Stimulated activated CD4-positive, alpha-beta T cell treated with anti-CD3 and anti-CD28 coated beads, Interleukin-1b, Interleukin-23, amount 100 ng/mL, for 24 hours (primary cell): Measurements from ENCODE around the gene LRRK1.

Source experiments
- DNase-seq, 4 experiments: peaks; one replicate each; pipeline ENCODE4 v3.0.0-alpha.2; 2020; ENCODE audit warnings: low read depth in 4 of 4, low spot score in 1 of 4

Gene LRRK1

DNA sequence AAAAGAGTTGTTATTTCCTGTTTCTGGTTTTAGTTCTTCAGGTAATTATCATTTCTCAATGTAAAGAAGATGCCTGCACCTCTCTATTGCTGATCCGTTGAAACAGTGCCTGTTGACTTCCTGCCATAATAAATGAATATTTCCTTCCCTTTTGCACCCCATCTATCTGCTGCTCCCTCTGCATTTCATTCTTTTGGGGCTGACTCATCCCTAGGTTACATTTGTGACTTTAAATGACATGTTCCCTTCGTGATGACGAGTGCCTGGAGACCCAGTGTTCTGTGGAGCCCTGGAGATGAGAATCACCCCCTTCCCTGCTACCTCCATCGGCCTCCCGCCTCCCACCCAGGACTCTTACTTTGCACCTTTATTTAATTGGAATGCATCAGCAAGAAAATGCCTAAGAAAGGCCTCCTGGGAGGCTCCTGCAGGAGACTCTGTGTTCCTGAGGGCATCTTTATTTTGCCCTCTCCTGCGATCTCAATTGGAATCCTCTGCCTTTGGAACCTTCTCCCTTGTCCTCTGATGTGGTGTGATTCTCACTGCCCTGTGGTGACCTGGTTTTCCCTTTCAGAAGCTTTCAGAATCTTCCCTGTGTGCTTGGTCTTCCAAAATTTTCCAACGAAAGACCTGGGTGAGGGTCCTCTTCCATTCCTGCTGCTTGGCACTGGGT, 13.7 kb downstream of the LRRK1 start:
- DNase-seq: no peak

DNA sequence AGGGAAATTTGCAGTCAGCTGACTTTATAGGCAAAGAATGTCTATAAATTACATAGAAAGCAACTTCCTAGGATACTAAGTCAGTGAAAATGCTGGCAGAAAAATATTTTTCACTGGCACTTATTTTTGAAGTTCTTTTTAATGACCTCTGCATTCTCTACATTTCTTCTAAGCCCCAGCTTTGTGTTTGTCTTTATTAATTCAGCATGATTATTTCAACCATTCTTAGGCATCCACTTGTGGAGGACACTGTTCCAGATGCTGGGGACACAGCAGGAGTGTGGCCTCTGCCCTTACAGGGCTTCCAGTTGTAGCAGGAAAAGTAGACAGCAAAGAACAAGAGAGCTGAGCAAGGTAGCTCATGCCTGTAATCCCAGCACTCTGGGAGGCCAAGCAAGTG, 15.0 kb downstream of the LRRK1 start:
- no peak for DNase-seq

DNA sequence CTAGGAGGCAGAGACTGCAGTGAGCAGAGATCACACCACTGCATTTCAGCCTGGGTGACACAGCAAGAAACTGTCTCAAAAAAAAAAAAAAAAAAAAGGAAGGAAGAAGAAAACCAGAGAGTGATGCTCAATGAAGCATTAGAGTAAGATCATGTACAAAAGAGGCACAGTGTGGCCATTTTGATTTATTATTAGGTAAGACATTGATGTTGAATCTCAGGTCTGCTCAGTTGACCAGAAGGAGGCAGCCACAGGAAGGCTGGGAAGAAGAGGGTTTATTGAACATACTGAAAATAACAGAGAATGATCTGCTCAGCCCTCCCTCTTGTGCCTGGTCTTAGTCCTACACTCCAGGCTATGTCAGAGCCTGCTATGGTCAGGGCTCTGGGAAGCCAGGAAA, 15.6 kb downstream of the LRRK1 start:
- no peak for DNase-seq

DNA sequence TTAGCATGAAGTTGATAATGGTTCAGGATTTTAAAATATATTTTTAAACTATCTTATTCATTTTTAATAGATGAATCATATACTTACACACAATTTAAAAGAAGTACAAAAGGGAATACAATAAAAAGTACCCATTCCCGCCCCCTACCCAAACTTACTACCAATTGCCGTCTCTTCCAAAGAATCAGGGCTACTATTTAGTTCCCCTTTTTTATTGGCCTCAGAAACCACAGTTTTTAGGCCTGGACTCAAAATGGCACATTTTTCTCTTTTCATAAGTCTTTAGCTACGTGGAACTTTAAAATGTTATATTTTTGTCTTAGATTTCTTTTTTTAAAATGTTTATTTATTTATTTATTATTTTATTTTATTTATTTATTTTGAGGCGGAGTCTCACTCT, 18.0 kb downstream of the LRRK1 start:
- no peak for DNase-seq

DNA sequence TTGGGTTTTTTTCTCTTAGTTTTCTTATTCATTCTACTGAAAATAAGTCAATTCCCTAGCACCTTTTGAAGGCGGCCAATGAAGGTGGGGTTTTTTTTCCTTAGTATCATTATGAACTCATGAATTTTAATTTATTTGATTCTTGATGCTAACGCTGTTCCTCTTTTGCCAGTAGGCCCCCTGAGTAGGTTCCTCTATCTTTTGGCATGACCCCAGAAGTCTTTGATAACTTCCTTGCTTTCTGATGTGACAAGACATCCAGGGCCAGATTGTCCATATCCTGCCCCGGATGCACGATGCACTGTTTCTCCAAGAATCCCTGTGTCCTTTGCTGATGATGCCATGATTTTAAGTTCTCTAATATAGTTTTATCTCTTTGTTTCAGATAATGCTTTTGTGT, 20.6 kb downstream of the LRRK1 start:
- DNase-seq: no peak

DNA sequence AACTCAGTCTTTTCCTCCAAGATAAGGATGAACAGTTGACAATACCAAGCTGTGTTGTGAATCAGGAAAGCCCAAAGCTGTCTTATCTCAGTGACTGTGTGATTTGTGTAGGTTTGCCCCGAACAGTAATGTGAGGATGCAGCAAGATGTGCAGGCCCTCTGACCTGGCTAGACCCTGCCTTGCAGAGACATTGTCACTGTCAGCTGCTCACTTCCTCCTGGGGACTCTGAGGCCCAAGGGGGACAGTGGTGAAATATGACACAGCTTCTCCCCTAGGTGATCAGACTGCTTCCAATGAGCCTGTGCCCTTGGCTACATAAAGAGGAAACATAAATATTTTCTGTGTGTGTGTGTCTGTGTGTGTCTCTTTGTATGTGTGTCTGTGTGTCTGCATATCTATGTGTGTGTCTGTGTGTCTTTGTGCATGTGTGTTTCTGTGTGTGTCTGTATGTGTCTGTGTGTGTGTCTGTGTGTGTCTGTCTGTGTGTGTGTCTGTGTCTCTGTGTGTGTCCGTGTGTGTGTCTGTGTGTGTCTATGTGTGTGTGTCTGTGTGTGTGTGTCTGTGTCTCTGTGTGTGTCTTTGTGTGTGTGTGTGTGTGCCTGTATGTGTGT, 21.7 kb downstream of the LRRK1 start:
- no peak for DNase-seq

DNA sequence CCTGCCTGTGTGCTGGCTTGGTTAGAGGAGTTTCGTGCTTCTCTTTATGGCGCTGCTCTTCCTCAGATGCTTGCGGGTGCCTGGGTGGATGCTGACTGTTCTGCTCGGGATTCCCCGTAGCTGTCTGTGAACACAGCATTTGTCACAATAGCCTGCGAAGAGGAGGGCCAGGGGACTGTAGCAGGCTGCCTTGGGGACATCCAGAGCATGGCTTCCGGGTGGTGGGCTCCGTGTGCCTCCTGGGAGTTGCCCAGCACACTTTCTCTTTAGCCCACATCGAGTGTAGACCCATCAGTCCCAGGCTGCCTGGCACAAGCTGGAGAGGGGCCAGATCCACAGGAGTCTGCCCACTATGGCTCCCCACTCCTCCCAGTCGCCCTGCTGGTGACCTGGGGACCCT, 22.4 kb downstream of the LRRK1 start:
- DNase-seq: no peak

DNA sequence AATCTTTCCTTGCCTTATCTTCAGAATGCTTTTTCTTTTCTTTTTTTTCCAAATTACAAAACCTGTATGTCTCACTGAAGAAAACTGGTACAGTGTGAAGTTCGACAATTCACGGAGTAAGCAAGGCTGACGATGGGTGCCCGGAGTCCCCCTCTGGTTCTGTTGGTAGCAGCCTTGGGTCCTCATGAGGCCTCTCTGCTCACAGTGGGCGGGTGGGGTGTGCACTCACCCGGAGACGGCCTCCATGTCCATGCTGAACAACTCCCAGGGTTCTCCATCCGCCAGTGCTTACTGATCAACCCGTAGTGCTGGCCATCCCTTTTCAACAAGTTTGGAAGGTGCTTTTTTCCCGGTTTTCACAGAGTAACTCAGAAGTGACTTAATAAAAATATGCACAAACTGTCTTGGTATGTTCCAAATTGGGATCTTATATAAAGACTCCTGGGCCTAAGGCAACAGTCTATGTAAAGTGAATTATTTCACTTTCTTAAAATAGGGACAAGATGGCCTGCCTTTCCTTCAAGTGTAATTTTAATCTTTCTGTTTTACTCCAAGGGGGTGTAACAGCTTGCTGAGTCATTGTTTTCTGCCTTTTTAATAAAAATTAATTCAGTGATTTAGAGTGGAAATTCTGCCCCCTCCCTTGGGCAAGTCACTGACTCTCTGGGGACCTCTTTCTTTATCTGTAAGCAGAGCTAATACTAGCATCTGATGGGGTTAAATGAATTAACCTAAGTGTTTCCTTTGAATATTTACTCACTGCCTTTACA, 23.7 kb downstream of the LRRK1 start:
- no peak for DNase-seq

DNA sequence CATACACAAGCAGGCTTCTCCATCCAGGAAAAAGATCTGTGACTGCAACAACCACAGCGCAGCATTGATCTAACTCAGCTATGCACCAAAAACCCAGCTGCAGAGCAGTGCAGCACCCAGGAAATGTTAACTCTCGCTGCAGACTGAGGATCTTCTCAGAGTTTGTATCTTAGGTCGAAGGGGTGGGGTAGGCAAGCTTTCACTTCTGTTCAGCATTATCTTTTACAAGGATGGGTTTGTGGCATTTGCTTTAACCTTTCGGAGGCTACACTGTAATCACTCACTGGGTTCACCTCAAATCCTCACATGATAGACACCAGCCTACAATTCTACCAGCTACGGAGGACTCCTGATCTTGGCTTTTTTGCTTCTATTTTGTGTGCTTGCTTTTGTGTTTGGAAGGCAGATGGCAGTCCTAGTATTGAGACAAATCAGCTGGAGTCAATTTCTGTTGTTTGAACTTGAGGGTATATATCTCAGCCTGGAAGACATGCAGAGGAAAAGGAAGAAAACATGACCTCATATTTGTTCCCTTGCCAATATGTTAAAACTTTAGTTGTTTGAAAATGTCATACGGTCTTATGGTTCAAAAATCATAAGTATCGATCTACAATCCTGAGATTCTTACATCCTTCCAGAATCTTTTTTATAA, 25.2 kb downstream of the LRRK1 start:
- DNase-seq: no peak

DNA sequence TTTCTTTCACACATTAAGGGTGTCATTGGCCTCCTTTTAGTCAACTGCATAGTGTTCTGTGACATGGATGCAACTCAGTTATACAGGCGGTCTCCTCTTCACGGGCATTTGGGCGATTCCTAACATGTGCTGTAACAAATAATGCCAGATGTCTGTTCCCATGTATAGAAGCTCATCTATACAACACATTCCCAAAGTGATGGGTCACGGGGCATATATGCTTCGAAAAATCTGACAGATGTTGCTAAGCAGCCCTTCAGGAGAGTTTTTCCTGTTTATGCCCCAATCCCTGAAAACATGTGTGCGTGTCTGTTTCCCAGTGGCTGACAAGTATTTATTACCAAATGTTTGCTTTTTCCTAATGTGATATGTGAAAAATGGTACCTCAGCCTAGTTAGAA, 25.8 kb downstream of the LRRK1 start:
- DNase-seq: no peak

DNA sequence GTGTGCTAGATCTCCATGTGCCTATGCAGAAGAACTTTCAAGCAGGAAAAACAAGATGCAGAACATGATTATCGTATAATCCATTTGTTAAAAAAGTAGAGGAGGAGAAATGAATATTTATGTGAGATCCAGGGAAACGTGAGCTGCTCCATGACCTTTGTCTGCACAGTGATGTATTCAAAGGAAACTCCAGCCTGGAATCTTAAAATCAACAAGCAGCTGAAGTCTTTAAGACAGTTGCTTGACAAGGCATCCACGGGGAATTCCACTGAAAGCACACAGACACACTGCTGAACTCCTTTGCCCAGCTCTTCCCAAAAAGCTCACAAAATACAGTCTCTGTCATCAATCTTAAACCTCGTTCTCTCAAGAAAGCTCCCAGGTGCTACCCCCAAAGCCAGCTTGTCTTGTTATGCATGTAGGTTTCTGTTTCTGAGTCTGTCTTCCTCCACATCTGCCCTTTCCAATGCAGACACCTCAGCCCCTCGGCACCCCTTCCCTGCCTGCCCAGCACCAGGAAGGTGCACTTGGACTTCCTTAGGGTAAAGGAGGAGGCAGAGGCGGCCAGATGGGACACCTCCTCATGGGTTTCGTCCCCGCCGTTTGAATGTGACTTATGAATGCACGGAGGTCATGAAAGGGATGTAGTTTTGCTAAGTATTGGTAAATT, 28.7 kb downstream of the LRRK1 start:
- DNase-seq: no peak

DNA sequence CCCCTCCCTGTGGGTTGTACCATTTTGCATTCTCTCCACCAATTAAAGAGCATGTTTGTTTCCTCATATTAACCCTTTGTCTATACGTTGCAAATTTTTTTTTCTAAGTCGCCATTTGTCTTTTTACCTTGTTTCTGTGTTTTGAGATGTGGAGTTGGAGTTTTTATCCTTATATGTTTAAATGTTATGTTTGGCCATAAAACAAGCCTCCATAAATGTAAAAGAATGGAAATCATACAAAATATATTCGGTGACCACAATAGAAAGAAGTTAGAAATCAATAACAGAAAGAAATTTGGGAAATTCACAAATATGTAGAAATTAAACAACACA, 29.2 kb downstream of the LRRK1 start:
- DNase-seq: no peak

DNA sequence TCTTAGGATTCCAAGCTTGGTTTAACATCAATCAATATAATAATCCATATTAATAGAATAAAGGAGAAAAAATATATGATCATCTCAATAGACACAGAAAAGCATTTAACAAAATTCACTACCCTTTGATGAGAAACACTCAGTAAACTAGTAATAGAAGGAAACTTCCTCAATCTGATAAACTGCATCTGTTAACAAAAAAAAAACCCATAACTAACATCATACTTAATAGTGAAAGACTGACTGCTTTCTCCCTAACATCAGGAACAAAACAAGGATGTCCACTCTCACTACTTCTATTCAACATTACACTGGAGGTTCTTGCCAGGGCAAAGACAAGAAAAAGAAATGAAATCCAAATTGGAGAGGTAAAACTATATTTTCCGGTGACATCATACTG, 30.5 kb downstream of the LRRK1 start:
- no peak for DNase-seq

DNA sequence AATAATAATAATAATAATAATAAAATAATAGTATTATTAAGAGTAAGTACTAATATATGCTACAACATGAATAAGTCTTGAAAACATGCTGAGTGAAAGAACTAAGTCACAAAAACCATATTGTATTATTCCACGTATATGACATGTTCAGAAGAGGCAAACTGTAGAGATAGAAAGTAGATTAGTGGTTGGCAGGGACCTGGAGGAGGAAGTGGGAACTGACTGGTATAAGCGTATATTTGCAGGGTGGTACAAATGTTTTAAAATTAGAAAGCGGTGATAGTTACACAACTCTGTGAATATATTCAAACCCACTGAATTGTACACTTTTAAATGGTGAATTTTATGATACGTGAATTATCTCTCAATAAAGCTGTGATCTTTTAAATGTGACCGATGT, 32.8 kb downstream of the LRRK1 start:
- no peak for DNase-seq

DNA sequence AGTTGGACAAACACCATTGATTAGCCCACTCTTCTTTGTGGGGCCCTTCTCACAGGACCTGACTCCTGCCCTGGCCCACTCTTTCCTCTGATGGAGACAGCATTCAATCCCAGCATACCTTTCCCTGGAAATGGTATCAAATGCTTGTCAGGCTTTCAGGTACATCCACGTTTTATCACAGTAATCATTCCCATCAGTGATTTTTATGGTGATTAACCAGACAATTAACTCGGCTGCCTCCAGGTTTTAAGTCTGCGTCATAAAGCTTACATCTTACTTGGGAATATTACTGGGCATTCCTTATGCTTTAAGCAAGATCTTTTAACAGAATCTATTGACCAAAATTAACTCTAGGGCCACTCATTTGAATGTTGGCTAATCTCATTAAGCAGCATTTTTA, 33.4 kb downstream of the LRRK1 start:
- DNase-seq: no peak

DNA sequence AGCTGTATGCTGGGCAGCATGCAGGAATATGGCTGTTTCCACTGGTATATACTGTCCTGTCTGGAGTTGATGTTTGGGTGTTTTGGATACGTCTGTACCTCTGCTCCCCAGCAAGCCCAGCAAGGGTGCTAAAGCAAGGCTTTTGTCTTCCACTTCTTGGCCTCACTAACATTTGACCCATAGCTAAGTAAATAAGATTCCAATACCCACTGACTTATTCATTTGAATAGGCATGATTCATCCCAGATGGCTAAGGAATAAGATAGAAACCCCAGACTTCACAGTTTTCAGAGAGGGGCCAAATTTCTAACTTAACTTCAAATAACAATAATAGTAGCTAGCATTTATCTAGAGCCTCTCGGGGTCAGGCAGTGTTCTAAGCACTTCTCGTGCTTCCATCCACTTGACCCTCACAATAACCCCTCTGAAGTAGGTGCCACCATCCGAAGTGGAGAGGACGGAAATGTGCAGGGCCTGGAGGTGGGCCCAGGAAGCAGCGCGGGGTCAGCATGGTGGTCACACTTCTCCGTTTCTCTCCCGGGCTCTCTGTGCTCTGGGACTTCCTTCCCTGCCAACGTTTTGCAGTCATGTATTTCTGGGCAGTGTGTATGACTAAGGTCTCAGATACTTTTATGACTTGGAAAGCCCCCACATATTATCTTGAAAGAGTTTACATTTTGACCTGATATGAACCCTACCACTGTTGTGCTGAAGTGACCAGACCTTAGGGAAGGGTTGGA, 39.3 kb downstream of the LRRK1 start:
- no peak for DNase-seq

DNA sequence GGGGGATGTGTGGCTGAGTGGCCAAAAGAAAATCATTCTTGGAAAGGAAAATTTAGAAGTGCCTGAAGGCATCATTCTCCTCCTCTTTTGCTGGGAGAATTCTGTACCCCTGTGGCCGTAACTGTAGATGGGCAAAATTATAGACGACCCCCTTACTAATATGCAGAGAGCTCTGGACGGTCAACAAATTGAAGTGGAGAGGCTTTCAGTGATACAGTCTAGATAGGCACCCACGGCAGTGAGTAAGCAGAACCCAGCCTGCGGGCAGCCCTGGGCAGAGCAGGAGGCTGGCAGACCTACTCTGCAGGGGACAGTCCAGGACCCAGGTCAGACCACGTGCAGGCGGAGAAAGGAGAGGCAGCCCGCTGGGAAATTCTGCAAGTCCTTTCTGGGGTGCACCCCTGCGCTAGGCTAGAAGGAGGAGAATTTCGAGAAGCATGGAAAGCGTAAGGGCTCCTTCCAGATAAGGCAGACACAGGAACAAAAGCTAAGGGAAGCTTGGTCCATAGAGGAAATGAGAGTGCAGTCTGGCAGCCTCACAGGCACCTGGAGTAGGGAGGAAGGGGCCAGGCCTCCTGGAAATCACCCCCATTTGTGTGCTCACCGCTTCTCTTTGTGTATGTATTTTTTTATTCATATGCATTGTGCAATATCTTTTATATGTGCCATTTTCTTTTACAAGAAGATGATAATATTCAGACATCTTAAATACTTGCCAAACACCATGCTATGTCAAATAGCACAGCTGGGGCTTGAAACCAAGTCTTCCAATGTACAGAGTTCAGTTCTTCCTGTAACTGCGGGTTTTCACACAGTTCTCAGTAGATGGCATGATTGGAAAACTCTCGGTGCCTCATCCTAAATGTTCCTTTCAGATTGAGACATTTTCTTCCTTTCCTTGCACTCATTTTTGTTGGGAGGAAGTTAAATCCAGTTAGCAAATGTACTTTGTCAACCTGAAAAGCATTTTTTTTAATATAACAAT, 40.2 kb downstream of the LRRK1 start:
- no peak for DNase-seq

DNA sequence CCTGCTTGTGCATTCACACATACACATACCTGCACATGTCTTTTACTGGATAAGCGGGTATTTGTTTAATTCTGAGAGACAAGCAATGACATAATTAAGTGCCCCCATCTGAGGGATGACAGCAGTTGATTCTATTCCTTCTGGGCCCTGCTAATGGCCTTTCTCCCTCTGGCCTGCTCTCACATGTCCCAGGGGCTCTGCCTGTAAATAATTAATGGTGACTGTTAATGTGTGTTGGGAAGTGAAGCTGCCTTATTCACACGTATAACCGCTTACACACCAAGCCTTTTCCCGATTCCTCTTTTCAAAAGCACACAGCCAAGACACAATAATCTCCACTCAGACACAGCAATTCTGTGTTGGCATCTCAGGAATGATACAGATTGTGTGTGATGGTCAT, 47.8 kb downstream of the LRRK1 start:
- DNase-seq: no peak

DNA sequence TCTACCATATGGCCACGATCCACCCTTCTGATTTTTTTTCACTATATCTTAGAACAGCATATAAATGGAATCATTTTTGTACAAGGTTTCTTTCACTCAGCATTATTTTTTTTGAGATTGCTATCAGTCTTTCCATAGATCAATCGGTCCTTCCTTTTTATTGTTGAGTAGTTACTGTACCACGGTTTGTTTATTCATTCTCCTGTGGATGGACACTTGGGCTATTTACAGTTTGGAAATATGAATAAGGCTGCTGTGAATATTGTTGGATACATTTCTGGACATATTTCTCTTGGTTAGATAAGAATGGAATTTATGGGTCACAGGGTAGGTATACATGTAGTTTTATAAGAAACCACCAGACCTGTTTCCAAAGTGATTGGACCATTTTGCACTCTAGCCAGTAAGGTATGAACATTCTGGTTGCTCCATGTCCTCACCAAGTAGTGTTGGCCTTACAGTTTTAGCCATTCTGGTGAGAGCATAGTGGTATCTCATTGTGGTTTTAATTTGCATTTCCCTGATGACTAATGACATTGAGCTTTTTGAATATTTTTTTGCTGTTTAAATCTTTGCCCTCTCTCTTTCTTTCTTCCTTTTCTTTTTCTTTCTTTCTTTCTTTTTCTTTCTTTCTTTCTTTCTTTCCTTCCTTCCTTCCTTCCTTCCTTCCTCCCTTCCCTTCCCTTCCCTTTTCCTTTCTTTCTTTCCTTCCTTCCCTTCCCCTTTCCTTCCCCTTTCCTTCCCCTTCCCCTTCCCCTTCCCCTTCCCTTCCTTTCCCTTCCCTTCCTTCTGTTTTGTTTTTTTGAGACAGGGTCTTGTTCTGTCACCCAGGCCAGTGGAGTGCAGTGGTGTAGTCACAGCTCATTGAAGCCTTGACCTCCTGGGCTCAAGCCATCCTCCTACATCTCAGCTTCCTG, 49.2 kb downstream of the LRRK1 start:
- no peak for DNase-seq
